ENCODE results near the gene CFAP46.

DNA sequence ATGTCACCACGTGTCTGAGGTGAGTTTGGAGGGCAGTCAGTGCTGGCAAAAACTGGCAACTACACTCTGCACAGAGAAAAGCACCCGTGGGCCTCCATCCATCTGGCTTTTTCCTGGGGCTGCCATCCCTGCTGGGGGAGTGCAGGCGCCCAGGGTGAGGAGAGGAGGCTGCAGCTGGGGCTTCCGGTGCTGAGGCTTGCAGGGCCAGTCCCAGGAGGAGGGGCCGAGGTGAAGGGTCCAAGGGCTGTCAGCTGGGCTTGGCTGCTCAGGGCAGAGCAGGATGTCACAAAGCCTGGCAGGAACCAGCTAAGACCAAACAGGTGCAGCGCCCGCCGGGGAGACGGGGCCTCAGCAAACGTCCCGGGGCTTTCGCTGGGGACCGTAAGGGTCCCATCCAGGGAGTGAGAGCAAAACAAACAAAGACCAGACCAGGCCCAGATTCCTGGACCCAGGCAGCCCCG is 77.2 kb downstream of the CFAP46 start:
- no peak for TF ChIP-seq RAD21 (IDR thresholded peaks at IDR 0.05; ENCODE audit: low read length)
- TF ChIP-seq, protein P1, sequence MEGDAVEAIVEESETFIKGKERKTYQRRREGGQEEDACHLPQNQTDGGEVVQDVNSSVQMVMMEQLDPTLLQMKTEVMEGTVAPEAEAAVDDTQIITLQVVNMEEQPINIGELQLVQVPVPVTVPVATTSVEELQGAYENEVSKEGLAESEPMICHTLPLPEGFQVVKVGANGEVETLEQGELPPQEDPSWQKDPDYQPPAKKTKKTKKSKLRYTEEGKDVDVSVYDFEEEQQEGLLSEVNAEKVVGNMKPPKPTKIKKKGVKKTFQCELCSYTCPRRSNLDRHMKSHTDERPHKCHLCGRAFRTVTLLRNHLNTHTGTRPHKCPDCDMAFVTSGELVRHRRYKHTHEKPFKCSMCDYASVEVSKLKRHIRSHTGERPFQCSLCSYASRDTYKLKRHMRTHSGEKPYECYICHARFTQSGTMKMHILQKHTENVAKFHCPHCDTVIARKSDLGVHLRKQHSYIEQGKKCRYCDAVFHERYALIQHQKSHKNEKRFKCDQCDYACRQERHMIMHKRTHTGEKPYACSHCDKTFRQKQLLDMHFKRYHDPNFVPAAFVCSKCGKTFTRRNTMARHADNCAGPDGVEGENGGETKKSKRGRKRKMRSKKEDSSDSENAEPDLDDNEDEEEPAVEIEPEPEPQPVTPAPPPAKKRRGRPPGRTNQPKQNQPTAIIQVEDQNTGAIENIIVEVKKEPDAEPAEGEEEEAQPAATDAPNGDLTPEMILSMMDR (conservative IDR thresholded peaks at IDR 0.05; ENCODE audit: low read depth, low read length), result no peak
- no peak for TF ChIP-seq MAZ (IDR thresholded peaks at IDR 0.05; ENCODE audit: borderline replicate concordance, low read depth, low read length)
- TF ChIP-seq POLR2A (IDR thresholded peaks at IDR 0.05; ENCODE audit: low read depth, low read length), result no peak
- no peak for TF ChIP-seq MXI1 (IDR thresholded peaks at IDR 0.05; ENCODE audit: borderline replicate concordance, low read depth, low read length)
- TF ChIP-seq CEBPB (IDR thresholded peaks at IDR 0.05; ENCODE audit: low read depth, low read length), result no peak
